NCI-H1417 (cell line): ENCODE data around the gene MCF2L2.
A peak's percentile ranks its signal among the peaks of the same experiment; 100 is the strongest.
"Not testable (repeated sequence)": the region's sequence is repeated elsewhere in the genome, so short reads cannot be mapped to it uniquely, and the experiment has no call there.

Experiments
- DNase-seq, 3 experiments: peaks; one replicate each; lab custom pipeline; 2025; lab: John Stamatoyannopoulos, UW

The MCF2L2 gene

GRCh38 chr3:183172051-183172639 lies 256.3 kb downstream of the MCF2L2 start:
- peak in 1 of 3 experiments; percentile 69 for DNase-seq

GRCh38 chr3:183167975-183168374 lies 260.4 kb downstream of the MCF2L2 start:
- not testable (repeated sequence) for DNase-seq

- DNase-seq, result no peak
Observed at GRCh38 chr3:183163563-183163962, 264.9 kb downstream of the MCF2L2 start.

GRCh38 chr3:183161552-183162336 lies 266.7 kb downstream of the MCF2L2 start:
- DNase-seq, result peak in 1 of 3 experiments; percentile 35

GRCh38 chr3:183160616-183161015 lies 267.8 kb downstream of the MCF2L2 start:
- peak in 1 of 3 experiments; percentile 11 for DNase-seq

GRCh38 chr3:183159333-183159732 lies 269.1 kb downstream of the MCF2L2 start:
- no peak for DNase-seq

- DNase-seq, result no peak
Observed at GRCh38 chr3:183158551-183159006, 269.8 kb downstream of the MCF2L2 start.

- DNase-seq, result no peak
Observed at GRCh38 chr3:183158113-183158512, 270.3 kb downstream of the MCF2L2 start.

GRCh38 chr3:183156266-183156665 lies 272.2 kb downstream of the MCF2L2 start:
- peak in 1 of 3 experiments; percentile 26 for DNase-seq

- no peak for DNase-seq
Observed at GRCh38 chr3:183155499-183155898, 272.9 kb downstream of the MCF2L2 start.

GRCh38 chr3:183153210-183153950 lies 275.0 kb downstream of the MCF2L2 start:
- DNase-seq, result no peak

- peak in 1 of 3 experiments; percentile 27 for DNase-seq
Observed at GRCh38 chr3:183151821-183152351, 276.5 kb downstream of the MCF2L2 start.

GRCh38 chr3:183151086-183151485 lies 277.3 kb downstream of the MCF2L2 start:
- no peak for DNase-seq

- DNase-seq, result no peak
Observed at GRCh38 chr3:183149915-183150750, 278.3 kb downstream of the MCF2L2 start.

GRCh38 chr3:183148056-183148455 lies 280.4 kb downstream of the MCF2L2 start:
- DNase-seq, result no peak

GRCh38 chr3:183144363-183144762 lies 284.1 kb downstream of the MCF2L2 start:
- DNase-seq, result no peak

- DNase-seq, result no peak
Observed at GRCh38 chr3:183142199-183142598, 286.2 kb downstream of the MCF2L2 start.

- DNase-seq, result no peak
Observed at GRCh38 chr3:183134844-183135243, 293.6 kb downstream of the MCF2L2 start.

- DNase-seq, result no peak
Observed at GRCh38 chr3:183132409-183132808, 296.0 kb downstream of the MCF2L2 start.

- no peak for DNase-seq
Observed at GRCh38 chr3:183131735-183132134, 296.7 kb downstream of the MCF2L2 start.

GRCh38 chr3:183131186-183131725 lies 297.2 kb downstream of the MCF2L2 start:
- no peak for DNase-seq
